Left lung (tissue), 10 donors: ENCODE data around the gene ELFN1. TPM values are rescaled to one million over a fixed set of nuclear protein-coding genes. Genes with fewer than 3 reads are reported as not detected.

Experiments
- ATAC-seq: fragments of 200-7000 bp; cut with Tn5 transposase; one replicate; pipeline ENCODE4 v1.9.1; 2020; ENCODE audit warnings: moderate library complexity
- DNase-seq, 4 donors: peaks; one replicate each; pipeline ENCODE4 v3.0.0-alpha.2; 2013 to 2020
- H3K27ac ChIP-seq, 2 donors: fragments of 200-600 bp; sonication (generic) in 1 of 2; one replicate each; pipeline versions ENCODE4 v1.5.0 to v1.8.0; 2020 to 2021
- H3K27me3 ChIP-seq, 2 donors: fragments of 200-600 bp; sonication (generic) in 1 of 2; one replicate each; pipeline versions ENCODE4 v1.5.0 to v1.8.0; 2020 to 2021
- H3K36me3 ChIP-seq, 2 donors: fragments of 200-600 bp; sonication (generic) in 1 of 2; one replicate each; pipeline versions ENCODE4 v1.5.0 to v1.8.0; 2020 to 2021
- H3K4me1 ChIP-seq, 2 donors: fragments of 200-600 bp; one replicate each; pipeline ENCODE4 v1.8.0; 2021
- H3K4me3 ChIP-seq, 2 donors: fragments of 200-600 bp; sonication (generic) in 1 of 2; one replicate each; pipeline versions ENCODE4 v1.5.0 to v1.8.0; 2020 to 2021; ENCODE audit warnings: mild to moderate bottlenecking in 1 of 2
- H3K9me3 ChIP-seq, 2 donors: fragments of 200-600 bp; sonication (generic) in 1 of 2; one replicate each; pipeline versions ENCODE4 v1.5.0 to v1.8.0; 2020 to 2021
- intact Hi-C, 2 donors: fragments of 100-400 bp; cut with DNase I; formaldehyde crosslinking; loops; one replicate each; pipeline versions ENCODE4 v1.11.2 to v1.14.2; 2022
- polyA plus RNA-seq, 6 donors: library from polyadenylated mRNA; unstranded; fragments of 120-200 nt; gene quantifications; one replicate each; pipeline ENCODE4 v1.2.1, GENCODE V29; 2013; ENCODE audit not compliant: insufficient read length in 6 of 6
- total RNA-seq, 2 donors: library from RNA; stranded (reverse); fragmentation: NEBNext Ultra II Directional; extraction: Animal tissue kit (Norgen Biotek cat#: 25700); gene quantifications; one replicate each; pipeline ENCODE4 v1.2.1, GENCODE V29; 2021
- TF ChIP-seq, protein P1 (sequence below), 2 donors: fragments of 200-600 bp; sonication (generic) in 1 of 2; IDR thresholded peaks; one replicate each; pipeline versions ENCODE4 v1.5.0 to v1.8.0; 2021; ENCODE audit warnings: antibody characterized with exemption in 2 of 2
- donor health status: DM: no; HTN: yes; CAD: no.
- donor health status: DM: no; HTN: no; CAD: no.

The ELFN1 gene
- total and polyA plus RNA-seq, 8 donors: 1.5 to 4.0 (median 2.7) TPM

DNA sequence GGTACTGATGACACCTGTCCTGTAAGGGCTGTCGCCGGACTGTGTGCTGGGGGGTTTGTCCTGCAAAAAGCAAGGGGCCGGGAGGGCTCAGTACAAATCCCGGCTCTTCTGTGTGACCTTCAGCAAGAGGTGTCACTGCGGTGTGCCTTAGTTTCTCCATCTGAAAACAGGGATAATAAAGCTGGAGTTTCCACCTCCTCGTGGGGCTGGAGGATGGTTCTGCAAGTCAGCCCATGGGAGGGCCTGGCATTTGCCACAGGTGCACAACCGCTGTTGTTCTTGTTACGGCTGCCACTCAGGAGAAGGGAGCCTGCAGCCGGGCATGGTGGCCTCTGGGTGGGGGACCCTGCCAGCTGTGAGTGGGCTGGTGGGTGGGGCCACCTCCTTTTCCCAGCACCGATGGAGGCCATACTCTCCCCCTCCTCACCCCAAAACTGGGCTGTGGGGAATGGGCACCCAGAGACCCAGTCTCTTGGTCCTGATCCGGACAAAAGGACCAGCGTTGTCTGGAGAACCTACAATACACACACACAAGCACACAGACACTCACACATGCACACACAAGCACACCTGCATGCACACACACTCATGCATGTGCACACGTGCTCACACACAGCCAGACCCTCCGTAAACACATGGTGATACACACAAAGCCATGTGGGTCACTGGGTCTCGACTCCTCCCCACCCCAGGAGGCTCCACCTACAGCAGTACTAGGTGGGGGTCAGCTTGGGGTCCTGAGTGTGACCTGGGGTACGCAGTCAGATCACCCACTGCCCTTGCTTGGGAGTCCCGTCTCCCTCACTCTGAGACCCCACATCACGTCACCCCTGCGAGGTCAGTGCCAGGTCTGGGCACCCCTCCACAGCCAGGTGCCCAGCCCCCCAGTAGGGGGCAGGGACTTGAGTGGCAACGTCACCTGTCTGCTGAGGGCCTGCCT is 34.1 kb downstream of the ELFN1 start:
- peaks cover 0 to 15% of the 10 kb centered on the region in 2 donors for H3K9me3 ChIP-seq
- TF ChIP-seq, protein P1, sequence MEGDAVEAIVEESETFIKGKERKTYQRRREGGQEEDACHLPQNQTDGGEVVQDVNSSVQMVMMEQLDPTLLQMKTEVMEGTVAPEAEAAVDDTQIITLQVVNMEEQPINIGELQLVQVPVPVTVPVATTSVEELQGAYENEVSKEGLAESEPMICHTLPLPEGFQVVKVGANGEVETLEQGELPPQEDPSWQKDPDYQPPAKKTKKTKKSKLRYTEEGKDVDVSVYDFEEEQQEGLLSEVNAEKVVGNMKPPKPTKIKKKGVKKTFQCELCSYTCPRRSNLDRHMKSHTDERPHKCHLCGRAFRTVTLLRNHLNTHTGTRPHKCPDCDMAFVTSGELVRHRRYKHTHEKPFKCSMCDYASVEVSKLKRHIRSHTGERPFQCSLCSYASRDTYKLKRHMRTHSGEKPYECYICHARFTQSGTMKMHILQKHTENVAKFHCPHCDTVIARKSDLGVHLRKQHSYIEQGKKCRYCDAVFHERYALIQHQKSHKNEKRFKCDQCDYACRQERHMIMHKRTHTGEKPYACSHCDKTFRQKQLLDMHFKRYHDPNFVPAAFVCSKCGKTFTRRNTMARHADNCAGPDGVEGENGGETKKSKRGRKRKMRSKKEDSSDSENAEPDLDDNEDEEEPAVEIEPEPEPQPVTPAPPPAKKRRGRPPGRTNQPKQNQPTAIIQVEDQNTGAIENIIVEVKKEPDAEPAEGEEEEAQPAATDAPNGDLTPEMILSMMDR (IDR thresholded peaks at IDR 0.05): no peak
- intact Hi-C loops: no loop called here
- H3K27me3 ChIP-seq: peaks cover 0 to 38% of the 10 kb centered on the region in 2 donors
- ATAC-seq: no peak
- no peaks in the 10 kb centered on the region for H3K4me1 ChIP-seq
- DNase-seq: peak in 1 of 4 donors; percentile 10
- no peak overlapping the region for H3K27ac ChIP-seq
- no peak overlapping the region for H3K4me3 ChIP-seq
- no peaks in the 10 kb centered on the region for H3K36me3 ChIP-seq

DNA sequence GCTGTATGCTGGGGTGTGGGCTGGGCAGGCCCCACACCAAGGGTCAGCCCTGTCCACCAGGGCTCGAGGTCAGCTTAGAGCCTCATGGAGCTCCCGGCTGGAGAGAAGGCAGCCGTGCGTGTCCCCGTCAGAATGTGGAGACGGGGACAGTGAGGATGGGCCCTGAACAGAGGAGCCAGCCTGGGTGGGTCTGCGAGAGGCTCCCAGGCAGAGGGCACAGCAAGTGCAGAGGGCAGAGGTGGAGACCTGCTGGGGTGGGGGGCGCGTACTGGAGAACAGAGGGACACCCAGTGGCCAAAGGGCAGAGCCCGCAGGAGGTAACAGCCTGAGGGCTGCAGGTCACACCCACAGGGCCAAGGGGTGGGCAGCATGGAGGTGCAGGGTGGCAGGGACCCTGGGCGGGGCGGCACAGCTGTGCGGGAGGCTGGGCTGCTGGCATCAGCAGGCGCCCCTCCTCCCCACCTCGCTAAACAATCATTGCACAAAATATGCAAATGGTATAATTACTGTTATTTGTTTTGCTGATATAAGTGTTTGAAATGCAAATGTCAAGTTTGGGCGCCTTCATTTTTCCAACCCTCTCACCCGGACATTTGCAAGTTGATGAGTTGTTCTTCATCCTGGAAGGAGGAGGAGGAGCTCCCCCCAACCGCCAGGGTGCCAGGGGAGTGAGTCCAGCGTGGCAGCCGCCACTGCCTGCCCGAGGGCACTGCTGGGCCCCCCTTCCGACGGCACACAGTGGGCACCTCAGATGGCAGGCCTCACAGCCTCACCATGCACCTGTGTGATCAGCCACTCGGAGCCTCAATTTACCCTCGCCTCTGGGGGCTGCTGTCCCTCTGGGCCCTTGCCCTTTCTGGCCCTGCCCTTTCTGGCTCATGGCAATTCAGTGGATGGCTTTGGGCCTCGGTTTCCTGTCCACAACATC is 35.0 kb downstream of the ELFN1 start:
- peaks cover 0 to 24% of the 10 kb centered on the region in 2 donors for H3K9me3 ChIP-seq
- H3K36me3 ChIP-seq: no peaks in the 10 kb centered on the region
- DNase-seq (peak in 2 of 4 donors; percentile 27 to 54), ATAC-seq (no peak)
- no peak overlapping the region for H3K4me3 ChIP-seq
- H3K27ac ChIP-seq: no peak overlapping the region
- H3K4me1 ChIP-seq: no peaks in the 10 kb centered on the region
- H3K27me3 ChIP-seq: peaks cover 0 to 29% of the 10 kb centered on the region in 2 donors
- TF ChIP-seq, protein P1 (IDR thresholded peaks at IDR 0.05): no peak
- intact Hi-C loops: no loop called here

GRCh38 chr7:1705856-1706255 is 35.8 kb downstream of the ELFN1 start:
- Histone ChIP-seq H3K4me3 (no peak overlapping the region), H3K27me3 (peaks cover 0 to 33% of the 10 kb centered on the region in 2 donors), H3K9me3 (peaks cover 0 to 27% of the 10 kb centered on the region in 2 donors), H3K36me3 (no peaks in the 10 kb centered on the region), H3K27ac (no peak overlapping the region), H3K4me1 (no peaks in the 10 kb centered on the region)
- no peak for ATAC-seq
- intact Hi-C loops: no loop called here
- TF ChIP-seq, protein P1 (IDR thresholded peaks at IDR 0.05): no peak
- DNase-seq: peak in 2 of 4 donors; percentile 2 to 50

DNA sequence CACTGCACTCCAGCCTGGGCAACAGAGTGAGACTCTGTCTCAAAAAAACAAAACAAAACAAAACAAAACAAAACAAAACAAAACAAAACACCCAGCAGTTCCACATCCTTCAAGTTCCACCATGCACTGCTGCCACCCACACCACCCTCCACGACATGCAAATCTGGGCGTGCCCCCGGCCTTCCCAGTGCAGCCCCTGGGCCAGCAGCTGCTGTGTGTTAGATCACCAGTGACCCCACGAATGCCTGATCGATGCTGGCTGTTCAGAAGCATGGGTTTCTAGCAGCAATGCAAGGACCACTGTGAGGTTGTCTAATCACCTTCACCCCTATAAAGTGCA is 36.3 kb downstream of the ELFN1 start:
- TF ChIP-seq, protein P1 (IDR thresholded peaks at IDR 0.05): no peak
- H3K9me3 ChIP-seq: peaks cover 0 to 27% of the 10 kb centered on the region in 2 donors
- no peaks in the 10 kb centered on the region for H3K36me3 ChIP-seq
- peak in 2 of 4 donors; percentile 18 to 50 for DNase-seq
- no peak overlapping the region for H3K4me3 ChIP-seq
- H3K27ac ChIP-seq: no peak overlapping the region
- no peak for ATAC-seq
- no peaks in the 10 kb centered on the region for H3K4me1 ChIP-seq
- peaks cover 0 to 37% of the 10 kb centered on the region in 2 donors for H3K27me3 ChIP-seq
- intact Hi-C loops: no loop called here
